HG02981 (cell line): ENCODE measurements around the gene NDUFB2.
"Not testable (repeated sequence)": the region's sequence is repeated elsewhere in the genome, so short reads cannot be mapped to it uniquely, and the experiment has no call there.

Source experiments
- ATAC-seq: cut with Tn5 transposase; IDR thresholded peaks from one replicate; pipeline ENCODE4 v1.9.1; 2021; ENCODE audit warnings: mild to moderate bottlenecking, moderate library complexity; ENCODE audit not compliant: unreplicated experiment

Gene NDUFB2

GRCh38 chr7:140696680-140697446, at the start of gene NDUFB2:
Gene NDUFB2 (plus strand): TSS chr7:140696708. CDS start chr7:140696745, 37 bp downstream.
- peak; percentile 90 for ATAC-seq

GRCh38 chr7:140646931-140647647, 49.4 kb upstream of the NDUFB2 start:
- peak; percentile 80 for ATAC-seq

GRCh38 chr7:140649556-140650205, 46.8 kb upstream of the NDUFB2 start:
- no peak for ATAC-seq

GRCh38 chr7:140650367-140650766, 46.1 kb upstream of the NDUFB2 start:
- ATAC-seq, result no peak

- no peak for ATAC-seq
These were observed 43.0 kb upstream of the NDUFB2 start for GRCh38 chr7:140653319-140654108.

- ATAC-seq, result no peak
These were observed 42.5 kb upstream of the NDUFB2 start for GRCh38 chr7:140654109-140654387.

- ATAC-seq, result no peak
These were observed 41.8 kb upstream of the NDUFB2 start for GRCh38 chr7:140654661-140655060.

- ATAC-seq, result no peak
These were observed 40.7 kb upstream of the NDUFB2 start for GRCh38 chr7:140655511-140656408.

GRCh38 chr7:140656548-140657515, 39.7 kb upstream of the NDUFB2 start:
- peak; percentile 87 for ATAC-seq

GRCh38 chr7:140657891-140658290, 38.6 kb upstream of the NDUFB2 start:
- ATAC-seq, result no peak

- no peak for ATAC-seq
These were observed 36.7 kb upstream of the NDUFB2 start for GRCh38 chr7:140659856-140660255.

- no peak for ATAC-seq
These were observed 35.4 kb upstream of the NDUFB2 start for GRCh38 chr7:140661124-140661523.

- ATAC-seq, result not testable (repeated sequence)
These were observed 33.6 kb upstream of the NDUFB2 start for GRCh38 chr7:140662938-140663337.

GRCh38 chr7:140667476-140667875, 29.0 kb upstream of the NDUFB2 start:
- no peak for ATAC-seq

GRCh38 chr7:140668641-140669040, 27.9 kb upstream of the NDUFB2 start:
- ATAC-seq, result no peak

GRCh38 chr7:140669352-140669751, 27.2 kb upstream of the NDUFB2 start:
- ATAC-seq, result no peak

GRCh38 chr7:140669862-140670261, 26.6 kb upstream of the NDUFB2 start:
- ATAC-seq, result not testable (repeated sequence)

- no peak for ATAC-seq
These were observed 26.1 kb upstream of the NDUFB2 start for GRCh38 chr7:140670343-140670935.

GRCh38 chr7:140671966-140672365, 24.5 kb upstream of the NDUFB2 start:
- ATAC-seq, result no peak
